Measurements from ENCODE around the gene SEPTIN2. TPM values are rescaled to one million over a fixed set of nuclear protein-coding genes. Genes with fewer than 3 reads are reported as not detected.

Gene SEPTIN2
- total RNA-seq, 1 donor from 2014 or later, result 750 TPM

GRCh38 chr2:241350878-241351639, 35.3 kb downstream of the SEPTIN2 start:
- peak; percentile 87 for DNase-seq (ENCODE audit: low read depth)

DNA sequence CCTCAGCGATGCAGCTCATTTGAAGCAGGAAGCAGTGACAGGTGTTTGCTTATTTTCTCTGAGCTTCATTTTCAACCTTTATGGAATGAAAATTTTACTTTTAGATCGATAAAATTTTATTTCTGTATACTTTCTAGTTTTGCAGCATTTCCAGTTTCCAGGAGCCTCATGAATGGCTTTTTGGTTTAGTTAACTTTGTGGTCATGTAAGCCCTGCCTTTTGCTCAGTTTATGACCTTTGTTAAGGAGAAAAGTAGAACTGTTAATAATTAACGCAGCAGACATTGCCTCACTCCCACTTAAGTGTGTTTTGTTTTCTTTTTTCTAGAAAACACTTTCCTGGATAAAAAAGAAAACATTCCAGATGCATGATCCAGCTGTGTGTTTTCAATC, 35.9 kb downstream of the SEPTIN2 start:
- DNase-seq (ENCODE audit: low read depth), result peak; percentile 98

- peak; percentile 55 for DNase-seq (ENCODE audit: low read depth)
Measured at GRCh38 chr2:241352227-241352626, 36.5 kb downstream of the SEPTIN2 start.

- peak; percentile 86 for DNase-seq (ENCODE audit: low read depth)
Measured at GRCh38 chr2:241354668-241355658, 39.2 kb downstream of the SEPTIN2 start.

DNA sequence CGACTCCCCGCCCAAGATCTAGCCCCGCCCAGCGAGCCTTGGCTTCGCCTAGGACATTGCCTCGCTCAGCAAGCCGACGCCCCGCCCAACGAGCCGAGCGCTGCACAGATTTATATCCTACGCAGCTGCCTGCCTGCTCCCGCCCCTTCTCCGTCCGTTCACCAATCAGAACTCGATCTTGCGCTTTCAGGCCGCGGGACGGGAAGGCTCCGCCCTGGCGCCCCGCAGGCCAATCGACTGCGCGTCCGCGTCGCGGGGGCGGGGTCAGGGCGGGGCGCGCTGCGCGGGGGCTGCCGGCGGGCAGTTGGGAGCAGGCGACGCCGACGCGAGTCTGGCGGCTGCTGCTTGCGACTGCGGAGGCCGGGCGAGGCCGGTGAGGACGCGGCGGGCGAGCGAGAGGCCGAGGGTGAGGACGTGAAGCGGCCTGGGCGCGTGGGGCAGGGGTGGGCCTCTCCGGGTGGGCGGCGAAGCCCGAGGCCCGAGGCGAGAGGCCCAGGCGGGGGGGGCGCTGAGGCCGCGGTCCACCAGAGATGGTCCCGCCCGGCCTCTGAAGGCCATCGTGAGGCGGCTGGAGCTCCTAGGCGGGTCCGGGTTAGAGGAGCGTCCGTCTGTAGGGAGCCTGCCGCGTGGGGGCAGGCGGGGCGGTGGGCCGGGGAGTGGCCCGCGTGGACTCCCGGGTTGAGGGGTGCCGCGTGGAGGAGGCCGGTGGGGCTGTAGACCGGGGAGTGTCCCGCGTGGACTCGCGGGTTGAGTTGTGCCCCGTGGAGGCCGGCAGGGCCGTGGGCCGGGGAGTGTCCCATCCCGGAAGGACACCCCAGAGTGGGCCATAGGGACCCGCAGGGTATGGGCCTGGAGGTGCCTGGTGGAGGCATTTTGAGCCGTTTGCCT, 40.5 kb downstream of the SEPTIN2 start, which contains the start of gene FARP2:
Gene FARP2 (plus strand): TSS at position 303 of the 888 bp plus-strand sequence. CDS start 16,823 bp downstream, outside the sequence.
- peak; percentile 97 for DNase-seq (ENCODE audit: low read depth)

- DNase-seq (ENCODE audit: low read depth), result no peak
Measured at GRCh38 chr2:241356871-241357260, 41.1 kb downstream of the SEPTIN2 start.

GRCh38 chr2:241357531-241357930, 41.8 kb downstream of the SEPTIN2 start:
- no peak for DNase-seq (ENCODE audit: low read depth)

DNA sequence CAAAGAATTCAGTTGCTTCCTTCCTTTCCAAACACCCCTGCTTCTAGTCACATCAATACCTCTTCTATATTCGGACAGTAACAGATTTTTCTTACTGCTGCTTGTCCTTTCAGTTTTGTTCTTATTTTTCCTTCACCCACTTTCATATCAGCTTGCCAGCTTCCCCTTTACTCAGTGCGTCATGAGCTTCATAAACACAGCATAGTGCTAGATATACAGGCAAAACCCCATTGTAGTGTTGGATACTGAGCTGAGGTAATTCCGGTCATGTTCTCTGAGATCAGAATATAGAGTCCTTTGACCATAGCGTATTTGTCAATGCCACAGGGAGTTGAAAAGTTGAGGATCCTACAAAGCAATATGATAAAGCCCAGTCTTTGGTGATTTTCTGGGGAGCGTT, 42.7 kb downstream of the SEPTIN2 start:
- DNase-seq (ENCODE audit: low read depth), result no peak

DNA sequence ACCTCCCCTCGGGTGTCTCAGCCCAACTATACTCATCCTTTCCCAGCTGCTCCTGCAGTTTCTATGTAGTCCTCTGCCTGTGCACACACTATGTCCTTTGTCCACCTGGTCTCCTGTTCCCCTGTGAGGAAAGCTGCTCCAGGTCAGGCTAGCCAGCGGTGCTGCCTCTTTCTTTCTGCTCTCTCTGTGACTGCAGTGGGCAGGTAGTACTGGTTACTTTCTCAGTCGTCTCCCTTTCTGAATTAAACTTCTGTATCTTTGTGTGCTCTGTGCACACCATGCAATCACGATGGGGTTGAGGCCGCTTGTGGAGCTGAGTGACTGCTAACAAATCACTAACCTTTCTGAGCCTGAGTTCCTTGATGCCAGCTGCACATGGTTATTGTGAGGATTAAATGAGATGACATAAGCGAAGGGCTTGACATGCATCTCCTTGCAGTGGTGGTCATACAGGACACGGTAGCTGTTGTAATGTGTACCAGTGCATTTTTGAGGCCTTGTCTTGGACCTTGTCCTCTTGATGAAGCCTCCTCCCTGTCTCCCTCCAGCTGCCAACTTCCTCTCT, 43.8 kb downstream of the SEPTIN2 start:
- no peak for DNase-seq (ENCODE audit: low read depth)

GRCh38 chr2:241363426-241363825, 47.7 kb downstream of the SEPTIN2 start:
- peak; percentile 50 for DNase-seq (ENCODE audit: low read depth)

- DNase-seq (ENCODE audit: low read depth), result no peak
Measured at GRCh38 chr2:241364781-241365180, 49.1 kb downstream of the SEPTIN2 start.

DNA sequence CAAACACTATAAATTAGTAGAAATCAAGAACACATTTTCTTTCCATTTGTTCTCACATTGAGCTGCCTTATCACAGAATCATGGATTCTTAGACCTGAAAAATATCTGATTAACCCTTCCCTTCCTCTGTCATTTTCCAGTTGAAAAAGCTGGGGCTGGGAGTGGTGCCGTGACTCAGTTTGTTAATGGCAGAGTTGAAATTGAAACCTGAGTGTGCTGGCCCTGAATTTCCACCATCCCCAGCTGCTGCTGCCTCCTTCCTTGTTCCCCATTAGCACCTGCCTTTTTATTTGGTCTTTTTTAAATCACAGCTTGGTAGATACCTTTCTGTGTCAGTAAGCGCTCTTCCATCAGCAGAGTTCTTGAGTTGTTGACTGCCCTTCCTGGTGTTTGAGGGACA, 51.0 kb downstream of the SEPTIN2 start:
- DNase-seq (ENCODE audit: low read depth), result no peak

GRCh38 chr2:241368643-241369042, 52.9 kb downstream of the SEPTIN2 start:
- DNase-seq (ENCODE audit: low read depth), result no peak

GRCh38 chr2:241372361-241372992, 56.8 kb downstream of the SEPTIN2 start:
- DNase-seq (ENCODE audit: low read depth), result no peak

GRCh38 chr2:241373446-241373845, 57.7 kb downstream of the SEPTIN2 start:
- no peak for DNase-seq (ENCODE audit: low read depth)

DNA sequence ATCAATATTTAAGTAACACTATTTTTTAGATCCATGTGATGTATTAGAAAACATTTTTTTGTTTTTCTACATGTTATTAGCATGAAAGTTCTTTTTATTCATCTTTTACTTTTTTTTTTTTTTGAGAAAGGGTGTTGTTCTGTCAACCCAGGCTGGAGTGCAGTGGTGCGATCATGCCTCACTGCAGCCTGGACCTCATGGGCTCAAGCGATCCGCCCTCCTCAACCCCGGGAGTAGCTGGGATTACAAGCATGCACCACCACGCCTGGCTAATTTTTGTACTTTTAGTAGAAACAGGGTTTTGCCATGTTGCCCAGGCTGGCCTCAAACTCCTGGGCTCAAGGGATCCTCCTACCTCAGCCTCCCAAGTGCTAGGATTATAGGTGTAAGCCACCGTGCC, 58.2 kb downstream of the SEPTIN2 start:
- DNase-seq (ENCODE audit: low read depth), result peak; percentile 34

- peak; percentile 44 for DNase-seq (ENCODE audit: low read depth)
Measured at GRCh38 chr2:241375300-241375699, 59.6 kb downstream of the SEPTIN2 start.

GRCh38 chr2:241376808-241377207, 61.1 kb downstream of the SEPTIN2 start:
- no peak for DNase-seq (ENCODE audit: low read depth)

DNA sequence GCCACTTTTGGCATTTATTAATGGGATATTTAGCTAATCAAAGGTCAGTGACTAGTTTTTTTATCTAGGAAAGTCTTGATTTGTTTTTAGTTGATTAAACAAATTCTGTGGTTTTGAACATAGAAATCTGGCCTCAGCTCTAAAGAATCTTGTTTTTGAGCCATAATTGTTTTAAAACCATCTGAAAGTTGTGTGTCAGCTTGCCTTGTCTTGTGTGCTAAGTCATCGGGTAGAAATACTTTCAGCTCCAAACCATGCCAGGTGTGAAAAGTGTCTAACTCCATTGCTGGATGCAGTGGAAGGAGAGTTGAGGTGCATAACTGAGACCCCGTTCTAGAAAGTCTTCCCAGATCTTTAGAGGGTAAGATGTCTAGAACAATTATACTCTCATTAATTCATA, 63.1 kb downstream of the SEPTIN2 start:
- DNase-seq (ENCODE audit: low read depth), result no peak
